HEK293 (cell line): Measurements from ENCODE around the gene PRDM5.

ENCODE experiments used
- BCL11A ChIP-seq: fragments of 450-650 bp; formaldehyde crosslinking; IDR thresholded peaks from 2 replicates; pipeline ENCODE4 v1.5.1; 2016; ENCODE audit warnings: low read depth, missing biosample characterization, missing genetic modification characterization
- YY1 ChIP-seq: fragments of 450-650 bp; formaldehyde crosslinking; IDR thresholded peaks from 2 replicates; pipeline ENCODE4 v1.5.1; 2018; ENCODE audit warnings: missing biosample characterization, missing genetic modification characterization
- YY2 ChIP-seq: fragments of 450-650 bp; formaldehyde crosslinking; IDR thresholded peaks from 2 replicates; pipeline ENCODE4 v1.5.1; 2016; ENCODE audit warnings: missing biosample characterization, missing genetic modification characterization
- ZNF175 ChIP-seq: fragments of 450-650 bp; formaldehyde crosslinking; IDR thresholded peaks from 2 replicates; pipeline ENCODE4 v1.5.1; 2016; ENCODE audit warnings: missing biosample characterization, missing genetic modification characterization
- ZNF266 ChIP-seq: fragments of 450-650 bp; formaldehyde crosslinking; IDR thresholded peaks from 2 replicates; pipeline ENCODE4 v1.5.1; 2016; ENCODE audit warnings: missing biosample characterization, missing genetic modification characterization, low read depth
- ZNF571 ChIP-seq: fragments of 450-650 bp; formaldehyde crosslinking; IDR thresholded peaks from 2 replicates; pipeline ENCODE4 v1.5.0; 2017; ENCODE audit warnings: missing biosample characterization, missing genetic modification characterization
- ZNF624 ChIP-seq: fragments of 450-650 bp; formaldehyde crosslinking; IDR thresholded peaks from 2 replicates; pipeline ENCODE4 v1.5.1; 2017; ENCODE audit warnings: missing biosample characterization, missing genetic modification characterization
- TF ChIP-seq, protein P1 (sequence below): fragments of 450-650 bp; formaldehyde crosslinking; IDR thresholded peaks from 2 replicates; pipeline ENCODE4 v1.5.1; 2016; ENCODE audit warnings: missing biosample characterization, missing genetic modification characterization
- TF ChIP-seq, protein P2 (sequence below): fragments of 450-650 bp; formaldehyde crosslinking; optimal IDR thresholded peaks from 2 replicates; pipeline ENCODE3; 2016; ENCODE audit warnings: missing biosample characterization, mild to moderate bottlenecking, missing genetic modification characterization
- TF ChIP-seq, protein P3 (sequence below): fragments of 450-650 bp; formaldehyde crosslinking; IDR thresholded peaks from 2 replicates; pipeline ENCODE4 v1.5.1; 2016; ENCODE audit warnings: missing biosample characterization, missing genetic modification characterization

DNA sequence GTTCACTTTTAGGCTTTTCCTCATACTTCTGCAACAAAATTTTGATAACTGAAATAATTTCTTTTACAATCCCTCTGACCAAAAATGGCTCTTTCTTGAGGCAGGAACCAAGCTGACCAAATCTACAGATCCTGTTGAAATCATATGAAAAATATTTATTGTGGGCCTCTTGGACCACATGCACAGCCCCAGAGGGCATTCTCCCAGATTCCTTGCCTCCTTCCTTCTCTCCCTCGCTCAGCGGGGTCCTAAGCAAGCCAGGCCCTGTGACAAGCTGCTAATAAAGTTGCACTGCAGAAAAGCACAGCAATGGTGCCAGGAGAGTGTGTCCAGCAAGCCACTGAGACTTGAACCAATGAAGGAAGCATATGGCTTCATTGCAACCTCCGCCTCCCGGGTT is 40.7 kb downstream of the PRDM5 start:
- TF ChIP-seq, protein P1, sequence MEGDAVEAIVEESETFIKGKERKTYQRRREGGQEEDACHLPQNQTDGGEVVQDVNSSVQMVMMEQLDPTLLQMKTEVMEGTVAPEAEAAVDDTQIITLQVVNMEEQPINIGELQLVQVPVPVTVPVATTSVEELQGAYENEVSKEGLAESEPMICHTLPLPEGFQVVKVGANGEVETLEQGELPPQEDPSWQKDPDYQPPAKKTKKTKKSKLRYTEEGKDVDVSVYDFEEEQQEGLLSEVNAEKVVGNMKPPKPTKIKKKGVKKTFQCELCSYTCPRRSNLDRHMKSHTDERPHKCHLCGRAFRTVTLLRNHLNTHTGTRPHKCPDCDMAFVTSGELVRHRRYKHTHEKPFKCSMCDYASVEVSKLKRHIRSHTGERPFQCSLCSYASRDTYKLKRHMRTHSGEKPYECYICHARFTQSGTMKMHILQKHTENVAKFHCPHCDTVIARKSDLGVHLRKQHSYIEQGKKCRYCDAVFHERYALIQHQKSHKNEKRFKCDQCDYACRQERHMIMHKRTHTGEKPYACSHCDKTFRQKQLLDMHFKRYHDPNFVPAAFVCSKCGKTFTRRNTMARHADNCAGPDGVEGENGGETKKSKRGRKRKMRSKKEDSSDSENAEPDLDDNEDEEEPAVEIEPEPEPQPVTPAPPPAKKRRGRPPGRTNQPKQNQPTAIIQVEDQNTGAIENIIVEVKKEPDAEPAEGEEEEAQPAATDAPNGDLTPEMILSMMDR (tag by site-specific recombination): no peak
- TF ChIP-seq ZNF175 (tag by site-specific recombination): no peak
- TF ChIP-seq YY2: no peak
- TF ChIP-seq, protein P2, sequence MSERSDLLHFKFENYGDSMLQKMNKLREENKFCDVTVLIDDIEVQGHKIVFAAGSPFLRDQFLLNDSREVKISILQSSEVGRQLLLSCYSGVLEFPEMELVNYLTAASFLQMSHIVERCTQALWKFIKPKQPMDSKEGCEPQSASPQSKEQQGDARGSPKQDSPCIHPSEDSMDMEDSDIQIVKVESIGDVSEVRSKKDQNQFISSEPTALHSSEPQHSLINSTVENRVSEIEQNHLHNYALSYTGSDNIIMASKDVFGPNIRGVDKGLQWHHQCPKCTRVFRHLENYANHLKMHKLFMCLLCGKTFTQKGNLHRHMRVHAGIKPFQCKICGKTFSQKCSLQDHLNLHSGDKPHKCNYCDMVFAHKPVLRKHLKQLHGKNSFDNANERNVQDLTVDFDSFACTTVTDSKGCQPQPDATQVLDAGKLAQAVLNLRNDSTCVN: no peak
- no peak for TF ChIP-seq YY1 (tag by site-specific recombination)
- no peak for TF ChIP-seq ZNF266 (tag by site-specific recombination)
- TF ChIP-seq, protein P3, sequence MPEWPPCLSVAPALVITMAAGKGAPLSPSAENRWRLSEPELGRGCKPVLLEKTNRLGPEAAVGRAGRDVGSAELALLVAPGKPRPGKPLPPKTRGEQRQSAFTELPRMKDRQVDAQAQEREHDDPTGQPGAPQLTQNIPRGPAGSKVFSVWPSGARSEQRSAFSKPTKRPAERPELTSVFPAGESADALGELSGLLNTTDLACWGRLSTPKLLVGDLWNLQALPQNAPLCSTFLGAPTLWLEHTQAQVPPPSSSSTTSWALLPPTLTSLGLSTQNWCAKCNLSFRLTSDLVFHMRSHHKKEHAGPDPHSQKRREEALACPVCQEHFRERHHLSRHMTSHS: no peak
- no peak for TF ChIP-seq ZNF624
- TF ChIP-seq BCL11A (tag by site-specific recombination): no peak
- no peak for TF ChIP-seq ZNF571 (tag by site-specific recombination)
